Dendritic cell treated with granulocyte-macrophage colony-stimulating factor and Interleukin-4, amounts not matched to agents 40 ng/mL and 50 ng/mL, for 4 days (primary cell): ENCODE data around the gene NOS1.
"Not testable (repeated sequence)": the region's sequence is repeated elsewhere in the genome, so short reads cannot be mapped to it uniquely, and the experiment has no call there.

ENCODE experiments used
- H3K27ac Mint-ChIP-seq: one replicate; pipeline ENCODE4 v1.8.0; 2022; ENCODE audit warnings: mild to moderate bottlenecking, mixed read lengths
- H3K27me3 Mint-ChIP-seq: one replicate; pipeline ENCODE4 v1.8.0; 2022; ENCODE audit warnings: mild to moderate bottlenecking, mixed read lengths
- H3K36me3 Mint-ChIP-seq: one replicate; pipeline ENCODE4 v1.8.0; 2022; ENCODE audit warnings: low read depth, mixed read lengths
- H3K4me1 Mint-ChIP-seq: one replicate; pipeline ENCODE4 v1.8.0; 2022; ENCODE audit warnings: low read depth, mixed read lengths
- H3K4me3 Mint-ChIP-seq: one replicate; pipeline ENCODE4 v1.8.0; 2022; ENCODE audit warnings: mild to moderate bottlenecking, moderate library complexity, mixed read lengths
- H3K9me3 Mint-ChIP-seq: one replicate; pipeline ENCODE4 v1.8.0; 2022; ENCODE audit warnings: mixed read lengths
- intact Hi-C: fragments of 100-400 bp; cut with micrococcal nuclease; formaldehyde crosslinking; loops from one replicate; pipeline ENCODE4 v1.15.0; 2022

NOS1 gene

GRCh38 chr12:117387832-117388231 is 26.4 kb upstream of the NOS1 start:
- Mint-ChIP-seq H3K4me3 (no peak overlapping the region), H3K27me3 (peaks cover 6% of the 10 kb centered on the region), H3K4me1 (no peaks in the 10 kb centered on the region), H3K36me3 (no peaks in the 10 kb centered on the region), H3K9me3 (no peaks in the 10 kb centered on the region), H3K27ac (no peak overlapping the region)
- intact Hi-C loops, result no loop called here

DNA sequence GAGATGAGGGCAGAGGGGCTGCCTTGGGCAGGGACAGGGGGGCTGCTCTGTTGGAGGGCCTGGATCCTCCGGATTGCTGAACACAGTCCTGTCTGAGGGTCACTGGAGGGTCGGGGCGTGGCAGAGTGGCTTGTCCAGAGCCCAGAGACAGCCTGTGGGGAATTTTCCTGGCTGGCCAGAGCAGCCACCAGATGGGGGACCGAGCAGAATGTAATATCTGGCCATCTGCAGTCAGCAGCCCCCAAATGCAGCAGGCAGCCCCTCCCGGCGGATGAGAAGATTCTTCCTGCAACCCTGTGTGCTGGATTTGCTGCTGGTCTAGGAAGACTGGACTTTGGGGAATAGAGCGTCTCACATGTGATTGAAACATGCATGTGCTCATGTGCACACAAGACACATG is 23.3 kb upstream of the NOS1 start:
- Mint-ChIP-seq H3K4me1 (no peaks in the 10 kb centered on the region), H3K4me3 (no peak overlapping the region), H3K36me3 (no peaks in the 10 kb centered on the region), H3K9me3 (no peaks in the 10 kb centered on the region), H3K27ac (no peak overlapping the region), H3K27me3 (peaks cover 6% of the 10 kb centered on the region)
- intact Hi-C loops, result no loop called here

DNA sequence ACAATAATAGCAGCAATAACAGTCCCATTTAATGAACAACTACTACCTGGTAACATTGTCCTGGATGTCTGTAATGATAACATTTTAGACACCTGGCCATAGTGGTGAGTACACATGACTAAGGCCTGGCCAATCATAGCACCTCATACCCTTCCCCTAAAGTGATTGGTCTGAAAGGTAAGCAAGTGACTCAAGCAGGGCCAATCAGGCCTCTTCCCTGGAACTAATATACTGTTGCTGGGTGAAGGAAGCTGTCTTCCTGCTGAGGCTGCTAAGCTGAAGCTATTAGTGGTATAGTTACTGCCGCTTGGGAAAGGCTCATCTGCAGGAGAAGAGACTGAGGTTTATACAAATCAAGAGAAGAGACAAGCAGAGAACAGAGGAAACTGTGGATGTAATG is 18.7 kb upstream of the NOS1 start:
- no peak overlapping the region for H3K4me3 Mint-ChIP-seq
- no peaks in the 10 kb centered on the region for H3K4me1 Mint-ChIP-seq
- H3K27ac Mint-ChIP-seq, result no peak overlapping the region
- H3K27me3 Mint-ChIP-seq, result peaks cover 1% of the 10 kb centered on the region
- H3K36me3 Mint-ChIP-seq, result no peaks in the 10 kb centered on the region
- intact Hi-C loops, result no loop called here
- no peaks in the 10 kb centered on the region for H3K9me3 Mint-ChIP-seq

GRCh38 chr12:117377758-117378157 is 16.3 kb upstream of the NOS1 start:
- Mint-ChIP-seq H3K9me3 (no peaks in the 10 kb centered on the region), H3K4me1 (no peaks in the 10 kb centered on the region), H3K4me3 (no peak overlapping the region)

DNA sequence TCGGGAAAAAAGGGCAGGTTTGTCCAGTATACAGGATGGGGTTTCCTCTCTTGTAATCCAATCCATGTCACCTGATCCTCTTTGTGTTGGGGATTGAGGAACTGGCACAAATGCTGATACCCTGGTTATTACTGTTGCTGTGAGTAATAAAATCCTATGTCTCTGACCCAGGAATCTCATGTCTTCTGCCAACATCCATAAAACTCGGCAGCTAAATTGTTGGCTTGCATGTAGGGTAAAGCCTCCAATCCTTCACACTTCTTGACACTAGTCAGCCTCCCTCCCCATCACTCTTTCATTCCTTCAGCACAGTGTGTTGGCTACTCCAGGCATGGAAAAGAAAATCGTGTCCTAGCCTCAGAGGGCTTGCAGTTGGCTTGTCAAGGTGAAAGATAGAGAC is 9.2 kb upstream of the NOS1 start:
- Mint-ChIP-seq H3K27me3 (peaks cover 13% of the 10 kb centered on the region), H3K4me1 (no peaks in the 10 kb centered on the region), H3K9me3 (peaks cover 8% of the 10 kb centered on the region), H3K4me3 (no peak overlapping the region), H3K27ac (no peak overlapping the region), H3K36me3 (no peaks in the 10 kb centered on the region)
- intact Hi-C loops, result no loop called here

More at GRCh38 chr12:117377758-117378157, 16.3 kb upstream of the NOS1 start:
- intact Hi-C loops, result no loop called here
- no peak overlapping the region for H3K27ac Mint-ChIP-seq
- H3K36me3 Mint-ChIP-seq, result no peaks in the 10 kb centered on the region
- H3K27me3 Mint-ChIP-seq, result peaks cover 1% of the 10 kb centered on the region

DNA sequence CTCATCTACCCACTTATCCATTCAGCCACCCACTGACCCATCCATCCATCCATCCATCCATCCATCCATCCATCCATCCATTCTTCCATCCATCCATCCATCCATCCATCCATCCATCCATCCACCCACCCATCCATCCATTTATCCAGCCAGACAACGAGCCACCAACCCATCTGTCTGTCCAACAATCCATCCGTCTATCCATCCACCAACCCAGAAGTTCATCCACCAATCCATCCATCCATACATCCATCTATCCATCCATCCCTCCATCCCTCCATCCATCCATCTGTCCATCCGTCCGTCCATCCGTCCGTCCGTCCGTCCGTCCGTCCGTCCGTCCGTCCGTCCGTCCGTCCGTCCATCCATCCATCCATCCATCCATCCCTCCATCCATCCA is 8.6 kb upstream of the NOS1 start:
- H3K27ac Mint-ChIP-seq, H3K4me1 Mint-ChIP-seq, H3K4me3 Mint-ChIP-seq, H3K36me3 Mint-ChIP-seq, intact Hi-C loops, H3K9me3 Mint-ChIP-seq: not testable (repeated sequence)
- H3K27me3 Mint-ChIP-seq, result peaks cover 16% of the 10 kb centered on the region

DNA sequence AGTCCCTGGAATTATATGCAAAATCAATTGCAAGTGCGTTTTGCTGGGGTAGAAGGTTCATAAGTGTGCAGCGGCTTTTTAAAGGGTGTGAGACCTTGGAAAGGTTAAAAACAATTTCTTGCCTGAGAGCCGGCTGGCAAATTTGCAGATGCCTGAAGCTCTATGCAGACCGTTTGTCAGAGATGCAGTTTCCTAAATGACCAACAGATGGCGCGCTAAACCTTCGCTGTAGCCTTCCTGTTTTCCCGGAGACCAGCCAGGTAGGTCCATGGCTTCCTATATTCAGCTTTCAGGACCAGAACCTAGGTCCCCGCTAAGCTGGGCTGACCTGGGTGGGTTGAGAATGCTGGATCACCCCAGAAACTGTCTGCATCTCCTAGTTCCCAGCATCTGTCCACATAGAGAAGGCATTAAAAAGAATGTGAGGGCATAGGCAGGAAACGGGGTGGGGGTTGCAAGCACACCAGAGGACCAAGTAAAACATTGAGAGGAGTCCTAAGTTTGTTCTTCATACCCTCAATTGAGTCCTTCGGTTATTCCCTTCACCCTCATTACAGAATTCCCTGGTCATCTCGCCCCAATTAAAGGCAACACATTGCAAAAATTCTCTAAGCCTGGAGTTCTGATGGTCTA is 5.7 kb upstream of the NOS1 start:
- Mint-ChIP-seq H3K9me3 (peaks cover 8% of the 10 kb centered on the region), H3K4me1 (no peaks in the 10 kb centered on the region), H3K36me3 (no peaks in the 10 kb centered on the region), H3K4me3 (no peak overlapping the region), H3K27ac (no peak overlapping the region), H3K27me3 (peaks cover 42% of the 10 kb centered on the region)
- intact Hi-C loops, result no loop called here

GRCh38 chr12:117365049-117365616 is 3.7 kb upstream of the NOS1 start:
- Mint-ChIP-seq H3K9me3 (peaks cover 5% of the 10 kb centered on the region), H3K36me3 (no peaks in the 10 kb centered on the region), H3K4me3 (no peak overlapping the region), H3K4me1 (no peaks in the 10 kb centered on the region), H3K27ac (no peak overlapping the region), H3K27me3 (peaks cover 59% of the 10 kb centered on the region)
- intact Hi-C loops, result no loop called here

DNA sequence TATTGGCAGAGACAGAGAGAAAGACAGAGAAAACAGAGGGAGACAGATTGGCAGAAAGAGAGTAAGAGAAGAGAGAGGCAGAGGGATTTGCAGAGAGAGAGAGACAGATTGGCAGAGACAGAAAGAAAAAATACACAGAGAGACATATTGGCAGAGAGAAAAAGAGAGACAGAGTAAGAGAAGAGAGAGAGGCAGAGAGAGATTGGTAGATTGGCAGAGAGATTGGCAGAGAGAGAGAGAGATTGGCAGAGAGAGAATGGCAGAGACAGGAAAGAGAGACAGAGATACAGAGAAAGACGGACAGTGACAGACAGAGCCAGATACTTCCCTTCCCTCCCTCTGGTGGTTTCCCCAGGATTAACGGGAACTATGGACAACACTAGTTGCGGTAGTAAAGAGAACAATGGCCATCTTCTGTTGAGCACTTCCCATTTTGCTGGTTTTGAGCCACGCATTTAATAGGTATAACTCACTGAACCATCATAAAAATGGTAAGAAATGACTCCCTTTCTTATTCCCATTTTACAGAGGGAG is 2.6 kb upstream of the NOS1 start:
- peaks cover 65% of the 10 kb centered on the region for H3K27me3 Mint-ChIP-seq
- H3K27ac Mint-ChIP-seq, result no peak overlapping the region
- H3K36me3 Mint-ChIP-seq, result no peaks in the 10 kb centered on the region
- H3K4me1 Mint-ChIP-seq, result no peaks in the 10 kb centered on the region
- H3K4me3 Mint-ChIP-seq, result no peak overlapping the region
- no peaks in the 10 kb centered on the region for H3K9me3 Mint-ChIP-seq
- intact Hi-C loops, result no loop called here

DNA sequence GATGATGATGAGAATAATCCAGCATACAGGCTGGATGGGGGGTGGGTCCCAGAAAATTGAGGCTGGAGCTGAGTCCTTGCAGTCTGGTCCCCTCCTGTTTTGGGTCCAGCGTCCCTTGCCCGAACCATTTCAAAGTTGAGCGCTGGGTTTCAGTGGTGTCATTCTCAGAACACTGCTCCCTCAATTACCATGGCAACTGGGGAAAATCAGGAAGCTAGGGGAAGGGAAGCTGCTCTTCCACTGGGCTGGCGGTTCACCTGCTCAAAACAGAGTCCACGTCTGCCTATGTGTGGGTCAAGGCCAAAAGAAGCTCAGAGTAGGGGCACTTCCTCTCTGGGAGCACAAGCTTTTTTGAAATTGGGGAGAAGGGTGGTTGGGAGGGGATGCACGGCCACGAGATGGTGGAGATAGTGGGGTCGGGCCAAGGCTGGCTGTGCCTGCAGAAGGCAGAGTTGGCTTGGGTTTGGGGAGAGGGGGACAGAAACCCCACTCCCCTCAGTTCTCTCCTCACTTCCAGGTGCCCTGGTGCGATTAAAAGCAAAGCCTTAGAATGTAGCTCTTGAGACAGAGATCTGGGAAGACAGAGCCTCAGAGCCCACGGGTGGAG is 1.7 kb upstream of the NOS1 start:
- H3K27ac Mint-ChIP-seq, result no peak overlapping the region
- no peaks in the 10 kb centered on the region for H3K4me1 Mint-ChIP-seq
- no peaks in the 10 kb centered on the region for H3K9me3 Mint-ChIP-seq
- no peaks in the 10 kb centered on the region for H3K36me3 Mint-ChIP-seq
- intact Hi-C loops, result no loop called here
- no peak overlapping the region for H3K4me3 Mint-ChIP-seq
- peaks cover 74% of the 10 kb centered on the region for H3K27me3 Mint-ChIP-seq

- no peaks in the 10 kb centered on the region for H3K4me1 Mint-ChIP-seq
- H3K4me3 Mint-ChIP-seq, result no peak overlapping the region
- H3K27me3 Mint-ChIP-seq, result peaks cover 76% of the 10 kb centered on the region
- no peaks in the 10 kb centered on the region for H3K9me3 Mint-ChIP-seq
- intact Hi-C loops, result no loop called here
- H3K36me3 Mint-ChIP-seq, result no peaks in the 10 kb centered on the region
- H3K27ac Mint-ChIP-seq, result no peak overlapping the region
Measured at GRCh38 chr12:117362391-117362790, 965 bp upstream of the NOS1 start.

GRCh38 chr12:117361905-117362304 is 479 bp upstream of the NOS1 start:
- no peak overlapping the region for H3K27ac Mint-ChIP-seq
- peaks cover 76% of the 10 kb centered on the region for H3K27me3 Mint-ChIP-seq
- H3K36me3 Mint-ChIP-seq, result no peaks in the 10 kb centered on the region
- H3K9me3 Mint-ChIP-seq, result no peaks in the 10 kb centered on the region
- H3K4me3 Mint-ChIP-seq, result no peak overlapping the region
- intact Hi-C loops, result no loop called here
- H3K4me1 Mint-ChIP-seq, result no peaks in the 10 kb centered on the region

DNA sequence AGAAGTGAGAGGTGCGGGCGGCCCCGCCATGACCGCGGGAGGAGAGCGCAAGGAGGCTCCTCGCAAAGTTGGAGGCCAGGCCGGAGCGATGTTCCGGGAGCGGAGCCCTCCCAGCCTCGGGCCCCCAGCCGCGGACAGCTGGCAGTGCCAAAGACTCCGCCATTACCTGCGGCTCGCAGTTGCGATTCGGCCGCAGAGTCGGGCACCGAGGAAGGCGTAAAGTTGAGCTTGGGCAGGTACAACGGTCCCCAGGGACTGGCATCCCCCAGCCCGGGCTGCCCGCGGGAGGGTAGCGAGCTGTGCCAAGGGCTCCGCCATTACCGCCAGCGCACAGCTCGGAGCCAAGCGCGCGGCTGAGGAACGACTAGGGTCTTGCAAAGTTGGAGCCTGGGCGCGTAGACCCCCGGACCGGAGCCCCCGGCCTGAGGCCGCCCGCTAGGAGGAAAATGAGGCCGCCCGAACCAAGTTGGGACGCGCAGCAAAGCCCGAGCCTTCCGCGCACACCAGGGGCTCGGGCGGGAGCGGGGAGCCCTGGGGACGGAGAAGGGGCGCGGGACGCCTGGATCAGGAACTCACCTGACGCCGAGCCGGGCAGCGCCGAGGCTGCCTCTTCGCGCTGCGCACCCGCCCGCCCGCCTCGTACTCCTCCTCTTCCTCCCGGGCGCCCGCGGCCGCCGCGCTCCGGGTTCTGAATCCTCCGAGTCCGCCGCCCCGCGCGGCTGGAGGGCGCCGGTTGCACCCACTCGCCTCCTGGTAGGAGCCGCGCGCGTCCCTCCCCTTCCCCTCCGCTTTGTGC is 677 bp downstream of the NOS1 start:
- Mint-ChIP-seq H3K27ac (no peak overlapping the region), H3K9me3 (no peaks in the 10 kb centered on the region), H3K27me3 (peaks cover 72% of the 10 kb centered on the region), H3K4me3 (no peak overlapping the region), H3K4me1 (no peaks in the 10 kb centered on the region), H3K36me3 (no peaks in the 10 kb centered on the region)
- intact Hi-C loops, result no loop called here

DNA sequence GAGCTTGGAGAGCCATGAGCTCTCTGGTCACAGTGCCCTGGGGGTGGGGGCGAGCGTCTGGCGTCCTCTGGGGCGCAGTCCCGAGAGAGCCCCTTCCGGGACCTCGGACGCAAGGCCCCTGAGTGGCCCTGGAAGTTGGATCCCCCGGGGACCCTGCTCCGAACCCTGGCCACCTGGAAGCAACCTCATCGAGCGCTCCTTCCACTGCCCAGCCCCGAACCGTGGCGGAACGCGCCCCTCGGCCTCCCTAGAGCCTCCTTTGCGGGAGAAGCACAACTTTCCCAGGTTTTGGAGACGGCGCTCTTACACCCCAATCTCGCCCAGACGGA is 1.2 kb downstream of the NOS1 start:
- Mint-ChIP-seq H3K27me3 (peaks cover 69% of the 10 kb centered on the region), H3K36me3 (no peaks in the 10 kb centered on the region), H3K4me1 (no peaks in the 10 kb centered on the region), H3K27ac (no peak overlapping the region), H3K4me3 (no peak overlapping the region), H3K9me3 (no peaks in the 10 kb centered on the region)
- intact Hi-C loops, result no loop called here
